NOMO-1 (cell line): ENCODE data around the gene SPP1.
"Not testable (repeated sequence)": the region's sequence is repeated elsewhere in the genome, so short reads cannot be mapped to it uniquely, and the experiment has no call there.

Experiments
- DNase-seq, 2 experiments: peaks; one replicate each; lab custom pipeline; 2025; ENCODE audit not compliant: unreplicated experiment in 2 of 2; lab: John Stamatoyannopoulos, UW

The SPP1 gene

GRCh38 chr4:88017516-88018297 is 42.2 kb downstream of the SPP1 start:
- no peak for DNase-seq

- DNase-seq, result peak in 1 of 2 experiments; percentile 50
Measured at GRCh38 chr4:88018466-88018865, 43.0 kb downstream of the SPP1 start.

DNA sequence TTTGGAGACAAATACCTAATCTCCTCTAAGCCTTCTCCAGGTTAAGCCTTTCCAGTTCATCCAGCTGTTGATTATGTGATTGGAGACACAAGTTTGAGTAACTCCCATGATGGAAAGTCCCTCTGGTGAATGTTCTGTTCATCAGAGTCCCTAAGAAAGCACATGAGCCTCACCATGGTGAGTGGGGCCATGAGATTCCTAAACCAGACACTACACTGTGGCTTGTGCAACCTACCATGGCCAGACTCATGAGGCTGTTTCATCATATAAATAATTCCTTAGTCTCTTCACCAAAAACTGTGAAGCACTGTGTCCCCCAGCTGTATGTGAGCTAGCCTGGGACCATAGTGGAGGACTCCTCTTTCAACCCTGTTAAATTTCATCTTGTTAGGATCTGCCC is 46.3 kb downstream of the SPP1 start:
- DNase-seq, result no peak

DNA sequence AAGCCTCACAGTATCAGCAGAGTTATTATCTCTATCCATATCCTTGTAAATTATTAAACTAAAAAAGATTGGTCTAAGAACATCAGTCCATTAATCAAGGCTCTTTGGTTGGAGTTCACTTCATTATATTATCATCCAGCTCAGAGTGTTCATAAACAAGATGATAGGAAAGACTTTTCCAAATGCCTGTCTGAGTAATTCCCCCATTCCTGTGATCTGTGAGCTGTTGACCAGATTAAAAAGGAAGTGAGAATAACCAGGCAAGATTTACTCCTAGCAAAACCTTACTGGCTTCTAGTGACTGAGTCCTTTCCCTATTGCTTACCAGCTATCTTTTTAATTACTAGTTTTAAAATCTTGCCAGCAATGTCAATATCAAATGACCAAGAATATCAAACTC is 46.8 kb downstream of the SPP1 start:
- DNase-seq, result no peak

DNA sequence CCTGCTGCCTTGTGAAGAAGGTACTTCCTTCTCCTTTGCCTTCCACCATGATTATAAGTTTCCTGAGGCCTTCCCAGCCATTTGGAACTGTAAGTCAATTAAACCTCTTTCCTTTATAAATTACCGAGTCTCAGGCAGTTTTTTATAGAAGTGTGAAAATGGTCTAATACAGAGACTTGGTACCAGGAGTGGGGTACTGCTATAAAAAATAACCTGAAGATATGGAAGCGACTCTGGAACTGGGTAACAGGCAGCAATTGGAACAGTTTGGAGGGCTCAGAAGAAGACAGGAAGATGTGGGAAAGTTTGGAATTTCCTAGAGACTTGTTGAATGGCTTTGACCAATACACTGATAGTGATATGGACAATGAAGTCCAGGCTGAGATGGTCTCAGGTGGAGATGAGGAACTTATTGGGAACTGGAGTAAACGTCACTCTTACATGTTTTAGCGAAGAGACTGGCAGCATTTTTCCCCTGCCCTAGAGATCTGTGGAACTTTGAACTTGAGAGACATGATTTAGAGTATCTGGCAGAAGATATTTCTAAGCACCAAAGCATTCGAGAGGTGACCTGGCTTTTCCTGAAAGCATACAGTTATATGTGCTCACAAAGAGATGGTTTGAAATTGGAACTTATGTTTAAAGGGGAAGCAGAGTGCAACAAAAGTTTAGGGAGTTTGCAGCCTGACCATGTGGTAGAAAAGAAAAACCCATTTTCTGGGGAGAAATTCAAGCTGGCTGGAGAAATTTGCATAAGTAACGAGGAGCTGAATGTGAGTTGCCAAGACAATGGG is 50.6 kb downstream of the SPP1 start:
- DNase-seq, result not testable (repeated sequence)

- peak in 1 of 2 experiments; percentile 80 for DNase-seq
Measured at GRCh38 chr4:88027611-88028608, 52.4 kb downstream of the SPP1 start.

DNA sequence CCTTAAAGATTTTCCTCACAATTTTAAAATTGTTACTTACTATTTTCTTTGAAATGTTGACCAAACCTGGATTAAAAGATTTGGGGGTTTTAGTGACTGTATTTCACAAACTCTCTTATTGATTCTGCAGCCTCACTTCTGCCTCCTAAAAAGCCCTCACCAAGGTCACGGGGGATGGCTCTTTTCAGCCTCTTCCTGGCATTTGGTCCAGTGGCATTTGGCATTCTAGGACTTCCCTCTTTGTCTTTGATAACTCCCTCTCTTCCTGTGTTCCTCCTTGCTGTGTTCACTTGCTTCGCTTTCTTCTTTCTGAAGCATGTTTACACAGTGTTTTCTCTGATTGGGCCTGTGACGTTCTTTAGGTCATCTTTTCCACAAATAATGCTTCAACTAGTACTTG is 53.4 kb downstream of the SPP1 start:
- DNase-seq, result no peak

GRCh38 chr4:88029556-88029955 is 54.0 kb downstream of the SPP1 start:
- no peak for DNase-seq

- DNase-seq, result no peak
Measured at GRCh38 chr4:88030565-88031310, 55.2 kb downstream of the SPP1 start.
